ENCODE measurements around the gene TMTC4.

TMTC4 gene

DNA sequence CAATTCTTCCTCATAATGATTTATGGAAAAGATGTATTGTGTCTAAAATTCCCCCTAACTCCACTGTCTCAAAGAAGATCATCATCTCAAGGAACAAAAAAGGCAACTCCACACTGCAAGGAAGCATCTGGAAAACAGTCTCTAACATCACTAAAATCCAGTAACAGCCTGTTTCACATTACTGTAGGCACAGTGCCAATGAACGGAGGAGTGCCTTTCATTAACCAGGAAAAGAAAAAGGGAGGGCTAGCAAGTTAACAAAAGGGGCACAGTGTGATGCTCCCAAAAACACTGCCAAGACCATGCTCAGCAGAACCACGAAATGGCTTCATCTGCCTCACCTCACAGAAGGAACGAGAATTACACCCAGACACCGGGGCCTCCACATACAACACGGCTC is 8.5 kb downstream of the TMTC4 start:
- DNase-seq, result peak; percentile 33

DNA sequence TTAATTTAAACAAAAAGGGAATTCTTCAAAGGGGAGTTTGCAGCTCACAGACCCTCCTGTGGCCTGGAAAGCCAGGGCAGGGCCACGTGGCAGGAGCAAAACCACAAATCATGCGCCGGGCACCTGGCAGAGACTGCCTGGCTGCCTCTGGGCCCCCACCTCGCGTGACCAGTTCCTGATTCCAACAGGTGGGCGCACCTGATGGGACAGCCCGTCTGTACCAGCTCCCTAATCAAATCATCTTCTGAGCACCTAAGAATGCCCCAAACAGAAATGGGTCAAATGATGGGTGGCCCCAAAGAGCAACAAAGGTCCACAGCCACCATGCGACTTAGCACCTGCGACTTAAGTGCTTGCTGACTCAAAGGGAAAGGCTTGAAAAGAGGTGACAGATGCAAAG is 9.2 kb downstream of the TMTC4 start:
- DNase-seq, result no peak

DNA sequence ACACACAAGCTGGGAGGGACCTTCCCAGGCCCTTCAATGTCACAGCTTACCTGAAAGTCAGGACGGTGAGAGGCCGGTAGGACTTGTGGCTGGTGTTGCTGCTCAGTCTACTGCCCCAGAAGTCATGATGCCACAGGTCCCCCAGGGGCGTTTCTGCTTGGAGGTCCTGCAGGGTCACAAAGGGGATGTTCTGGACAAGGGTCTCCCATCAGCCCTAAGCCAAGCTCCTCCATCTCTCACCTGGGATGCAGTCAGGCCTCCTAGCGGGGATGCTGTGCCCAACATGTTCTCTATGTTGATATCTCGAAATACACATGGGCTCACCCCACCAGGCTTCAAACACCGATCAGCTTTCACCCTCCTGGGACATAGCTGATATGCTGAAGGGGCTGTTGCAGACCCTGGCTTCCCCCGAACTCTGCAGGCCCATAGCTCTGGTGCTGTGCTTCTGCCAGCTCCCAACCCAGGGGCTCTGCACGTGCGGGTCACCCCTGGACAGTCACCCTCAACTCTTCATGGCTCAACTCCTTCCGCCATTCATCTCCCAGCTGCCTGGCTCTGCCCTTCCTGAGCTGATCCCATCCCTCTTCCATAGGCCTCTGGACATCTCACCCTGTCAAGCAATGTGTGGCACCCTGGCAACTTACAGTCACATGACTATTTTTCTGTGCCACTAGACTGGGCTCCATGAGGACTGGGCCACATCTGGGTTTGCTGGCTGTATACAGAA is 10.3 kb downstream of the TMTC4 start:
- DNase-seq, result no peak

GRCh38 chr13:100662468-100663211 is 12.0 kb downstream of the TMTC4 start:
- no peak for DNase-seq

DNA sequence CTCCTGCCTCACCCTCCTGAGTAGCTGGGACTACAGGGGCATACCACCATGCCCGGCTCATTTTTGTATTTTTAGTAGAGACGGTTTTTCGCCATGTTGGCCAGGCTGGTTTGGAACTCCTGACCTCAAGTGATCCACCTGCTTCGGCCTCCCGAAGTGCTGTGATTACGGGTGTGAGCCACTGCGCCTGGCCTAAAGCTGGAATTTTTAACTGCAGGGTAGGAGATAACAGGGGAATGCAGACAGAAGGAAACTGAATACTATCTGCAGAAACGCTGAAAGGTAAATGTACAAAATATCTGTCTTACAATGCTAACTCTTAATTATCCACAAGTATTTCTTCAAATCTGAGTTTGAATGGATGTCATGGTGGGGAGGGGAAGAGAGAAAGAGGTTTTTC is 13.8 kb downstream of the TMTC4 start:
- no peak for DNase-seq

GRCh38 chr13:100659578-100659977 is 15.0 kb downstream of the TMTC4 start:
- DNase-seq, result no peak

DNA sequence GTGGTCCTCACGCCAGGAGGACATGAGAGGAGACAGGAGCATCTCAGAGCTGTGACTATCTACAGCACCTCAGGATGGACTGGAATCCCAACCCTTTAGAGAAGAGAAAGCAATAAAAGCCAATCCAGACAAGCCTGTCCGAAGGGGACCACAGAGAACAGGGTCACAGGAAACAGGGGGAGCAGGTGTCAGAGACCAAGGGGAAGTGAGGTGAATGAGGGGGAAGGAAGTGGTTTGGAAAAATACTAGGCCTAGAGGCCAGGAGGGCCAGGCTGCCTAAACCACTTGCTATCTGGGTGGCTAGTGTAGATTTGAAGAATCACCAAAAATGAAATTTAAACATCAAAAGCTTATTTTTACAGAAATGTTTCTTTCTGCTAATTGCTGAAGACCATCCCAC is 16.2 kb downstream of the TMTC4 start:
- DNase-seq, result no peak

DNA sequence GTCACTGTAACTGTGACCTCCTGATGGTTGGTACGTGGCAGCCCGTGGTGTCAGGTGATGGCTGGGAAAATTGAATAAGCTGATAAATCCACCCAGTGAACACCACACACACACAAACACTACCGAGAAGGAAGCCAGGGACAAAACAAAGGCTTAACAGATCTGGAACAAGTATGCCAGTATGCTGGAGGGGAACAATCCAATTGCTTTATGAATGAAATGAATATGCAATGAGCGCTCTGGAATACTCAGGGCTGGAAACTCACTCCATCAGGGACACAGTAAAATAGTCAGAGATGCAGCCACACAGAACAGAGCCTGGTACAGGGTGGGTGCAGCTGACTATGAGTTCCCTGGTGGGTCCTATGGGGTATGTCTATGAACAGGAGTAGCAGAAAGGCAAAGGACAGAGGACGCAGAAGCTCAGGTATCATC is 16.7 kb downstream of the TMTC4 start:
- DNase-seq, result no peak

DNA sequence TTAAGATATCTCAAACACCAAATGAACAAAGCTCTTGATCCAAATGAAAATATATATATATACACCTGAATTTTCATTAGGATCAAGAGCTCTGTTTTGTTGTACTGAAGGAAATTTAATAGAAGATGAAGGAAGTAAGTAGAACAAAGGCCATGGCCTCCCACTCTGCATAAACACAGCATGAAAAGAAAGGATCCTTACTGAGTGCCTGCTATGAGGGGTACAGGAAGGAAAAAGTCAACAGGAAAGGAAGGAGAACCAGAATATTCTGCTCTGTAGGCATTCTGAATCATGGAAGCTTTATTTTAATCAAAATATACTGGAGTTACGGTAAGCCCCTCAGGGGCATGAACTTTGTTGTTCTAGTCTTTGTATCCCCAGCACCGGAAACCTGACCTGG is 22.1 kb downstream of the TMTC4 start:
- no peak for DNase-seq

- DNase-seq, result peak; percentile 97
Observed at GRCh38 chr13:100650326-100650725, 24.3 kb downstream of the TMTC4 start.

- no peak for DNase-seq
Observed at GRCh38 chr13:100648354-100648753, 26.2 kb downstream of the TMTC4 start.

DNA sequence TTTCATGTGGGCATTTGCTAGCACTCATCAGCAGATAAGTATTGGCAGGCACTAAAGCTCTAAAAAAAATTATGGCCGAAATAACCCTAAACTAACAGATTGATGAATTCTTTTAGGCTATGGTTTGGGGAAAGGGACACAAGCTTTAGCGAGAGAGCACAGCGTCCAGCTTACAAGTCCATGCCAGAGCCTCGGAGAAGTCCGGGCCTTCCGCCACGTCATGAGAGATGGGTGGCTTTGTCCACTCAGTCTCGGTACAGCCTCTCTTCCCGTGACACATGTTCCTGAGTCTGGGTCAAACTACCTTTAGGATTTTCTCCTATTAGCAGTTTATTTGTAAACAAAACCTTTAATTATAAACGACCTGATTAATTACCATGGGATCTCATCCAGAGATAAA is 27.7 kb downstream of the TMTC4 start:
- no peak for DNase-seq

GRCh38 chr13:100646030-100646673 is 28.4 kb downstream of the TMTC4 start:
- DNase-seq, result peak; percentile 20

GRCh38 chr13:100645382-100645781 is 29.2 kb downstream of the TMTC4 start:
- no peak for DNase-seq

- peak; percentile 2 for DNase-seq
Observed at GRCh38 chr13:100644371-100644770, 30.2 kb downstream of the TMTC4 start.

- DNase-seq, result no peak
Observed at GRCh38 chr13:100637796-100638195, 36.8 kb downstream of the TMTC4 start.

DNA sequence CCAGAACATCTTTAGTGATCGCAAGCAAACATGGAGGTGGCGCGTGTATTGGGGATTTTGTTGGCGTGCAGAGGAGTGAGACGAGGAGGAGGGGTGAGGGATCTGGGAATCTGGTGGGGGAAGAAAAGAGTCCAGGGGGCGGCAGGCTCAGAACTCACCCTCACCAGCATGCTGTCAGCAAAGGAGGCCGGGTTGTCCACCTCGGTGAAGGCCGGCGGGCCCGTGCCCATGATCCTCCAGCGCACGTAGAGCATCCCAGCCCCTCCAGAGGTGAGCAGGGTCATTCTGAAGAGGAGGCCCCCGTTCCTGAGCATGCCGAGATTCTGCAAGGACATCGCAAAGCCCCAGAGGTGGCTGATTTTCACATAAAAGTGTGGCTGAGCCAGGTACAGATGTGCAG is 37.2 kb downstream of the TMTC4 start:
- no peak for DNase-seq

DNA sequence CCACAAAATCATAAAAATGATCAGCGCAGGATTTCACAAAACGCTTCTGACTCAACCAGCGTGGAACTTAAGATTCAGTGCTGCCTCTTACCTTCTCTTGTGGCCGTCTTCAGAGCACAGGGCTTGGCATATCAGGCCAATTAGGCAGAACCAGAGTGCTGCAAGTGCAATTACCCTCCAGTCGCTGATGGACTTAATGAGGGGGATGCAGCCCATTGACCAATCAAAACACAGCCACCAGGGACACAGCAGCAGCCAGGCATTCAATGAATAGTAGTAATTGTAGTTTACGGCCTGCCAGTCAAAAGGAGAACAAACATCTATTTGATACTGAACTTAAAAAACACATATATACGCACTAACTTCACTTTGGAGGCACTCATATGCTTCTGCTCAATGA is 38.2 kb downstream of the TMTC4 start:
- no peak for DNase-seq

GRCh38 chr13:100636004-100636403 is 38.6 kb downstream of the TMTC4 start:
- no peak for DNase-seq

GRCh38 chr13:100634696-100635095 is 39.9 kb downstream of the TMTC4 start:
- DNase-seq, result no peak

DNA sequence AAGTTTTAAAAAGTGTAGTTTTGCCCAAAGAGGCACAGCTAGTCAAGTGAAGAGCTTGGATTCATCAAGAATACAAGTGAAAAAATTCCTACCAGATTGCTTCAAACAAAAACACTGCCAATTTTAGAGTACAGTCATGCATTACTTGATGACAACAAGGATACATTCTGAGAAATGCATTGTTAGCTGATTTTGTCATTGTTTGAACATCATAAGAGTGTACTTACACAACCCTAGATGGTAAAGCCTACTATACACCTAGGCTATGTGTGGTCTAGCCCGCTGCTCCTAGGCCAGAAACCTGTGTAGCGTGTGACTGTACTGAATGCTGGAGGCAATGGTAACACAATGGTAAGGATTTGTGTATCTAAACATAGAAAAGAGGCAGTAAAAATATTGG is 41.1 kb downstream of the TMTC4 start:
- no peak for DNase-seq

GRCh38 chr13:100630555-100630954 is 44.0 kb downstream of the TMTC4 start:
- DNase-seq, result no peak

DNA sequence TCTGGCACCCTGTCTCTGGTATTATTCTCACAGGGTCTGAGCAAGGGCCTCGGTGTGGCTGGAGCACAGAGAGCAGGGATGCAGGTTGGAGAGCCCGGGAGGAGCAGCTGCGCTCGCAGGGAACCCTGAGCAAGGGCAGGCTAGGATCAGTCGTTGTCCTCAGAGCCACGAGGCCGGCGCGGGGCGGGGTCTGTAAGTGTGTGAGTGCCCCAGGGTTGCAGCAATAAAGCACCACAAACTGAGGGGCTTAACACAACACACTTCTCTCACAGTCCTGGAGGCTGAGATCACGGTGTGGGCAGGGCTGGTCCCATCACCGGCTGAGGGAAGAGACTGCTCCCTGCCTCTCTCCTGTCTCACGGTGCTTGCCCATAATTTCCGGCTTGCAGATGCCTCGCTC is 47.5 kb downstream of the TMTC4 start:
- DNase-seq, result no peak

DNA sequence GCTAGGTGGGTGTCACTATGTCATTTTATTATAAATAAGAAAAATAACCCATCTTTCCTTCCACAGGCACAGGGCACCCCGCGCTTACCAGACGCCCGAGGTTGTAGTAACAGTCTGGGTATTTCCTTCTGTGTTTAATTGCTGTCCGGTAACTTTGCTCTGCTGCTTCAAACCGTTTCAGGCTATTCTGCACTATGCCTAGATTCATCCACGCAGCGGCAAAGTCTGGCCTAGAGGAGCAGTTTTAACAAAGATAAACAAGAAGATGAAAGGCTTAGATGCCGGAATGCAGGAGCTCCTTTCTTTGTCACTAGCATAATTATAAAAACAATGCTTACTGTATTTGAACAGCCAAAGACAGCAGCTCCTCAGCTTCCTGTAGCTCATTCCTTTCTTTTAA is 49.1 kb downstream of the TMTC4 start:
- no peak for DNase-seq
